Suppressor macrophage treated with lipopolysaccharide for 1 hour (primary cell): ENCODE results near the gene NMRK2.
"Not testable (repeated sequence)": the region's sequence is repeated elsewhere in the genome, so short reads cannot be mapped to it uniquely, and the experiment has no call there.

Source experiments
- DNase-seq, 3 donors: peaks; one replicate each; pipeline ENCODE4 v3.0.0-alpha.2; 2020 to 2022

The NMRK2 gene, protein sequence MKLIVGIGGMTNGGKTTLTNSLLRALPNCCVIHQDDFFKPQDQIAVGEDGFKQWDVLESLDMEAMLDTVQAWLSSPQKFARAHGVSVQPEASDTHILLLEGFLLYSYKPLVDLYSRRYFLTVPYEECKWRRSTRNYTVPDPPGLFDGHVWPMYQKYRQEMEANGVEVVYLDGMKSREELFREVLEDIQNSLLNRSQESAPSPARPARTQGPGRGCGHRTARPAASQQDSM

DNA sequence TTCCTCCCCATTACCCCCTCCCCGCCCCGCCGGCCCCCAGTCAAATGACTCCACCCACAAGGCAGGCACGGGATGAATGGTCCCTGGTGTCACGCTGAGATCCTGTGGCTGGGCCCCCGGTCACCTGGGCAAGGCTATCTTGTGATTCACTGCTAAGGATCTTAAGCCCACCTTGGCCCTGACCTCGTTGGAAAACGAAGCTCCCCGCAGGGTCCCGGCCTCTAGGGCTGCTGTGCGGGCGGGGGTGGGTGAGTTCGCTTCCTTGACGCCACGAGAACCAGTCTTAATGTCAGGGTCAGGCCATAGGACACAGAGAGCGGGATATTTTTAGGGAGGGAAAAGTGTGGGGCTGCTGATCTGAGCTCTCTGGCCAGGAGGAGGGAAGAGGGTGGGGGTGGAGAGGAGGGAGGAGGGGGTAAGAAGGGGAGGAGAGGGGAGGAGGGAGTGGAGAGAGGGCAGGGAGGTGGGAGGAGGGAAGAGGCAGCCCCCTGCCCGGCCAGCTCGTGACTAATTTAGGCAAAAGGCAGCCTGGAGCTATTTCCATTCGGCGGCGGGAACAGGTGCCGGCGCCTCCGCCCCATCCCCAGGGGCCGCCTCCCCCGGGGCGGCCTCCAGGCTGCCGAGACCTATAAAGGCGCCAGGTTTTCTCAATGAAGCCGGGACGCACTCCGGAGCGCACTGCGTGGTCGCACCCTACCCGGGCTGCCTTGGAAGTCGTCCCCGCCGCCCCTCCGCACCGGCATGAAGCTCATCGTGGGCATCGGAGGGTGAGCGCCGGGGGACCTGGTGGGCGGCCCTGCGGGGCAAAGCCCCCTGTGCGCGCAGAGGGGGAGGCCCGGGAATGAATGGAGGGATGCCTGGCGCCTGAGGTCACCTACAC lies at the start of gene NMRK2:
Gene NMRK2 (plus strand): TSS at position 139 of the 880 bp plus-strand sequence. CDS start 603 bp downstream, at position 742.
- DNase-seq, result peak in 2 of 3 donors; percentile 6 to 20

DNA sequence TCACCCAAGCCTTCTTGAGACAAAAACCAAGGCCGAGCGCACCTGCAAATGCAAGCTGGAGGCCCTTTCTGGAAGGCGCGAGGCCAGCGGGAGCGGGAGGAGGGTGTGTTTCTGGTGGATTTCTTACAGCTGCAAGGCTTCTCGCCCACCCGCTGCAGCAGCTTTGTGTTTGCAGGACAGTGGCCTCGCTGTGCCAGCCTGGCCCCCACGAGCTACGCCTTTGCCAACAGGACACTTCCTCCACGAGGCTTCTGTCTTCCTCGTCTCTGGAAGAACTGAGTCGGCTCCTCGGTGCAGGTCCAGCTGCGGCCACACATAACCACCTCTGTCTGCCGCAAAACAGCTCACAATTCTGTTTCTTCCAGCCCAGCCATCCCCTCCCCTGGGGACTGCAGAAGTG lies 42.3 kb upstream of the NMRK2 start:
- no peak for DNase-seq

DNA sequence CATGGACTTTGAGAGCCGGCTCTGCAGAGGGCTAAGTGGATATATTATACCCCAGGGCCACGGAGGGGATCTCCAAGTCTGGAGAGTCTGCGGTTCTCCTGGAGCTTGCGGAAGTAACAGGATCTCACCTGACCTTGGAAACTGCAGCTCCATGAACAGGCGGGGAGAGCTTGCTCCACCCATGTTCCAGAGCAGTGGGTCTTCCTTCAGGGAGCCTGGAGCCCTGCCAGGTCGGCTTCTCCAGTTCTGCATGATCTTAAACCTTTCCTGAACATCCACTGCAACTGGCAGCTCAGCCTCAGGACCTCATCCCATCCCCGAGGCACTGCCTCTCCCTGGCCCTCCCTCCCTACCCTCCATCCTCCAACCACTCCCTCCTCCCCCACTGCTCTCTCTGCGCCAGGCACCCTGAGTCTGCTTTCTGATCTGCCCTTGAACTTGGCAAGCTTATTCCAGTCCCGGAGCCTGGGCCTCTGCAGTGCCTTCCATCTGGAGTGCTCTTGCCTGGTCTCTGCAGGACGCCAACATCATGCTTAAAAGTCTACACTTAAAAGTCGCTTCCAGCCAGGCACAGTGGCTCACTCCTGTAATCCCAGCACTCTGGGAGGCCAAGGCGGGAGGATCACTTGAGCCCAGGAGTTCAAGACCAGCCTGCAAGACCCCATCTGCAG lies 39.2 kb upstream of the NMRK2 start:
- DNase-seq, result no peak

DNA sequence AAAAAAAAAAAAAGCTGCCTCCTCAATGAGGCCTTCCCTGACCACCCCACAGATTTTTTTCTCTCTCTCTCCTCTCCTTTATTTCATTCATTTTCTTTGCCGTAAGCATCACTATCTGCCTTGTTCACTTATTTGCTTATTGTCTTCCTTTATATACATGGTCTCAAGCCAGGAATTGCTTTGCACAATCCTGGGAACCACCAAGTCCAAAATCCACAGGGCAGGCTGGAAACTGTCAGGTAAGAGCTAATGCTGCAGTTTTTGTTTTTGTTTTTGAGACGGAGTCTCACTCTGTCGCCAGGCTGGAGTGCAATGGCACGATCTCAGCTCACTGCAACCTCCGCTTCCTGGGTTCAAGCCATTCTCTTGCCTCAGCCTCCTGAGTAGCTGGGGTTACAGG lies 37.9 kb upstream of the NMRK2 start:
- DNase-seq, result not testable (repeated sequence)

DNA sequence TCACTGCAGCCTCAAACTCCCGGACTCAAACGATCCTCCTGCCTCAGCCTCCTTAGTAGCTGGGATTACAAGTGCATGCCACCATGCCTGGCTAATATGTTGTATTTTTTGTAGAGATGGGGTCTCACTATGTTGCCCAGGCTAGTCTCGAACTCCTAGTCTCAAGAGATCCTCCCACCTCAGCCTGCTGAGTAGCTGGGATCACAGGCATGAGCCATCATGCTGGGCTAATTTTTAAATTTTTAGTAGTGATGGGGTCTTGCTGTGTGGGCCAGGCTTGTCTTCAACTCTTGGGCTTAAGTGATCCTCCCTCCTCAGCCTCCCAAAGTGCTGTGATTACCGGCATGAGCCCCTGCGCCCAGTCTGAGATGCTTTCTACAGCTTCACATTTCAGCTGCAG lies 37.1 kb upstream of the NMRK2 start:
- DNase-seq, result no peak

DNA sequence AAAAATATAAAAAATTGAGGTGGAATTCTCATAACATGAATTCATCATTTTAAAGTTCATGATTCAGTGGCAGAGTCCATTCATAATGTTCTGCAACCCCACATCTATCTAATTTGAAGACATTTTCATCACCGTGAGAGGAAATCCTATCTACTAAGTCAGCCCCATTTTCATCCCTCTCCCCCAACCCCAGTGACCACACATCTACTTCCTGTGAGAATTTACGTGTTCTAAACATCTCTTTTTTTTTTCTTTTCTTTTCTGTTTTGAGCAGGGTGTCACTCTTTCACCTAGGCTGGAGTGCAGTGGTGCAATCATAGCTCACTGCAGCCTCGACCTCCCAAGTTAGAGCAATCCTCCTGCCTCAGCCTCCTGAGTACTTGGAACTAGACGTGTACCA lies 34.9 kb upstream of the NMRK2 start:
- no peak for DNase-seq

DNA sequence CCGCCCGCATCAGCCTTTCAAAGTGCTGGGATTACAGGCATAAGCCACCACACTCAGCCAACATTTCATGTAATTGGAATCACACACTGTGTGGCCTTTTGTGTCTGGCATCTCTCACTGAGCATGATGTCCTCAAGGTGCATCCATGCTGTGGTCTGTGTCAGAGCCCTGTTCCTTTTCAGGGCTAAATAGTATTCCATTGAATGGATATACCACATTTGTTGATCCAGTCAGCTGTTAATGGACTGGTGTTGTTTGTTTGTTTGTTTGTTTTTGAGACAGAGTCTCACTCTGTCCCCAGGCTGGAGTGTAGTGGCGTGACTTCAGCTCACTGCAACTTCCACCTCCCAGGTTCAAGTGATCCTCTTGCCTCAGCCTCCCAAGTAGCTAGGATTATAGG lies 34.4 kb upstream of the NMRK2 start:
- no peak for DNase-seq

DNA sequence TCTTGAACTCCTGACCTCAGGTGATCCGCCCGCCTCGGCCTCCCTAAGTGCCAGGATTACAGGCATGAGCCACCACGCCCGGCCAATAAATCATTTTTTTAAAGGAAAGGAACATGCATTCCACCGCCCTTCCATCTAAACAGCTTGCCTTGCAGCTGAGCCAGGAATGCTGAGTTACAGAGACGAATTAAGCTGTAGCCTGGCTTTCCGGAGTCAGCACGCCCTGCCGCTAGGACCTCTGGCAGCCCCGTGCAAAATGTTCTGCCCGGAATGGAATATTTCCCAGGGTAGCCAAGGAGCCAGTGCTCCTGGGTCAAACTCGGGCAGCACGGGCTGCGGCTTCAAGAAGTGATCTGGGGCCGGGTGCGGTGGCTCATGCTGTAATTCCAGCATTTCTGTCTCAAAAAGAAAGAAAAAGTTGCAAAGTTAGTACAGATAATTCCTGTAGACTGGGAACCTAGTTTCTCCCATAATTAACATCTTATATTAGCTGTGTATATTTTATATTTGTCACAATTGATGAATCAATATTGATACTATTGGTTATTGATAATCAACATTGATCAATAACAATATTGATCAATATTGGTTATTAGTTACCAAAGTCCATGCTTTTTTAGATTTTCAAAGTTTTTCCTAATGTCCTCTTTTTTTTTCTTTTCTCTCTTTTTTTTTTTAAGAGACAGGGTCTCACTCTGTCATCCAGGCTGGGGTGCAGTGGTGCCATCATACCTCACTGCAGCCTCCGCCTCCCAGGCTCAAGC lies 33.2 kb upstream of the NMRK2 start:
- DNase-seq, result no peak

DNA sequence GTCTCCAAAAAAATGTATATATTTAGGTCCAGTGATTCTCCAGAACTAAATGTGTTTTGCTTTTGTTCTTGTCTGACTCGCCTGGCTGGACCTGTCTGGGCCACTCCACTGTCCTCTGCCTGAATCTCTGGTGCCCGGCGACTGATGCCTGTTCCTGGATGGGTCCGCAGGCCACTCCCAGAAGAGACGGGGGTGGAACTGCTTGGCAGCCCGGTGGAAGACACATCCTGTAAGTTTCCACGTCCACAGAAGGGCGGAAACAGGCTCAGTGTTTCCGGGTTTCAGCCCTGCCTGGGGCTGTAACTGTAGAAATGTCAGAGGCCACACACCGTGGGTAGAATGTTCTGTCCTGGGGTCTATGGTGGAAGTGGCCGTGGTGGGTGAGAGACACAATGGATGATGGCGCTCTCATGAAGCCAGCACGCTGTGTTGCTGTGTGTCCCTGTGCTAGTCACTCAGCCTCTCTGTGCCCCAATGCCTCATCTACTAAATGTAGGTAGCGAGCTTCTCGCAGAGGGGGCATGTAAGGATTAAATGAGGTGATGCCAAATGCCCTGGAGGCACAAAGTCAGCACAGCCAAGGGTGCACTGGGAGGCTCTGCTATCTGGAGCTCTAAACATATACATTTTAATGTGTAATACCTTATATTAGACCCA lies 30.4 kb upstream of the NMRK2 start:
- no peak for DNase-seq

DNA sequence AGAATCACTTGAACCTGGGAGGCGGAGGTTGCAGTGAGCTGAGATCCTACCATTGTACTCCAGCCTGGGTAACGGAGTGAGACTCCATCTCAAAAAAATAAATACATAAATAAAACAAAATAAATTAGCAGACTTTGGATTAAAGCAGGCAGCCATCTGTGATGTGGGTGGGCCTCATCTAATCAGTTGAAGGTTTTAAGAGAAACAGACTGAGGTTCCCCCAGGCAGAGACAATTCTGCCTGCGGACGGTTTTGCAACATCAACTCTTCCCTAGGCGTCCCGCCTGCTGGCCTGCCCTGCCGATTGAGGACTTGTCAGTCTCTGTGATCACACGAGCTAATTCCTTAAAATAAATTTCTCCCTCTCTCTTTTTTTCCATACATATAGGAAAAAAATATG lies 28.6 kb upstream of the NMRK2 start:
- DNase-seq, result no peak

DNA sequence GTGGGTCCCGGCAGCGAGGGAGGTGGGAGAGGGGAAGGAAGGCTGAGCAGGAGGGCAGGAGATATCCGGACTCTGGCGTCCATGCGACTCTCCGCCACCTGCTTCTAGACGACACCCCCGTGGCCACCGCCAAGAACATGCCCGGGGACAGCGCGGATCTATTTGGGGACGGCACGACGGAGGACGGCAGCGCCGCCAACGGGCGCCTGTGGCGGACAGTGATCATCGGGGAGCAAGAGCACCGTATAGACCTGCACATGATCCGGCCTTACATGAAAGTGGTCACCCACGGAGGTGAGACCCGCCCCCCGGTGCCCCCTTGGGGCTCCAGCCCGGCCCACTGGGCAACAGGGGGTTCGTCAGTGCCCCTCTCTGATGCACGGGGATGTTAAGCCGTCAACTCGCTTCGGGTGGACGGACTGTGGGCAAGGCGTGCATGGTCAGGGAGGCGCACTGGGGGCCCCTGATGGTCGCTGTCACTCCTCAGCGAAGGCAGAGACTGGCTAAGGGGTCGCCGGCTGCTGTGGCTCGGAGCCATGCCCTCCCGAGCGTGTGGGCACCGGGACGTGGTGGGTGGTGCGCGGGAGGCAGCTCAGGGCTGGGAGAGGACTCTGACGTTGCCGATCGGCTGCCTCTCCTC lies 25.1 kb upstream of the NMRK2 start:
- DNase-seq, result no peak

DNA sequence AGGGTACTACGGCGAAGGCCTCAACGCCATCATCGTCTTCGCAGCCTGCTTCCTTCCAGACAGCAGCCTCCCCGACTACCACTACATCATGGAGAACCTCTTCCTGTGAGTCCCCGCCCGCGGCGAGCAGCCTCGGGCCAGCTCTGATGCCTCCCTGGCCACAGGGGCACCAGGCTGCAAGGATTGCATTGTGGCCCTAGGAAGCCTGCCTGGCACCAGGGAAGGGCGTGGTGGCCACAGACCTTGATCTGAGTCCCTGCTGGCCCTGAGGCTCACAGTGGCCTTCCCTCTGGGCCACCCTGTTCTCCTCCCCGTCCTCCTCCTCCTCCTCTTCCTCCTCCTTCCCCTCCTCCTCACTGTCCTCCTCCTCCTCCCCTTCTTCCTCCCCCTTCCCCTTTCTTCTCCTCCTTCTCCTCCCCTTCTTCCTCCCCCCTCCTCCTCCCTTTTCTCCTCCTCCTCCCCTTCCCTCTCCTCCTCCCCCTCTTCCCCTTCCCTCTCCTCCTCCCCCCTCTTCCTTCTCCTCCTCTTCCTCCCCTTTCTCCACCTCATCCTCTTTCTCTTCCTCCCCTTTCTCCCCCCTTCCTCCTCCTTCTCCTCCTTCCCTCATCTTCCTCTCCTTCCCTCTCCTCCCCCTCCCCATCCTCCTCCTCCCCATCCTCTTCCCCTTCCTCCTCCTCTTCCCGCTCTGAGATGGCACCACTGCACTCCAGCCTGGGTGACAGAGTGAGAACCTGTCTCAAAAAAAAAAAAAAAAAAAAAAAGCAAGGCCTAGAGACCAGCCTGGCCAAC lies 24.4 kb upstream of the NMRK2 start:
- DNase-seq, result no peak

DNA sequence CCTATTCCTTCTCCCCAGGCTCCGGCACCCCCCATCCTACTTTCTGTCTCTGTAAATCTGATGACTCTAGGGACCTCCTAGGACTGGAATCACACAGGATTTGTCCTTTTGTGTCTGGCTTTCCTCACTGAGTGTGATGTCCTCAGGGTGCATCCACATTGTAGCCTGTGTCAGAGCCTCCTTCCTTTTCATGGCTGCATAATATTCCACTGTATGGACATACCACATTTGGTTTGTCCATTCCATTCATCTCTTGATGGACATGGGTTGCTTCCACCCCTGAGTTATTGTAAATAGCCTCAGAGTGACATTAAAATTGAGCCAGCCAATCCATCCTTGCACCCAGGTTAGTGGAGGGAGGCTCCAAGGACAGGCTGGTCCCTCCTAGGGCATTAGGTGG lies 22.8 kb upstream of the NMRK2 start:
- DNase-seq, result no peak

DNA sequence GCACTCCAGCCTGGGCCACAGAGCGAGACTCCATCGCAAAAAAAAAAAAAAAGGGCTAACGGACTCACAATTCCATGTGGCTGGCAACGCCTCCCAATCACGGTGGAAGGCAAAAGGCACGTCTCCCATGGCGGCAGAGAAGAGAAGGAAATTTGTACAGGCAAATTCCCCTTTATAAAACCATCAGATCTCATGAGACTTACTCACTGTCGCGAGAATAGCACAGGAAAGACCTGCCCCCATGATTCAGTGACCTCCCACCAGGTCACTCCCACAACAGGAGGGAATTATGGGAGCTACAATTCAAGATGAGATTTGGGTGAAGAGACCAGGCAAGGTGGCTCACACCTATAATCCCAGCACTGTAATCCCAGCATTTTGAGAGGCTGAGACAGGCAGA lies 18.7 kb upstream of the NMRK2 start:
- DNase-seq, result peak in 2 of 3 donors; percentile 6 to 10

DNA sequence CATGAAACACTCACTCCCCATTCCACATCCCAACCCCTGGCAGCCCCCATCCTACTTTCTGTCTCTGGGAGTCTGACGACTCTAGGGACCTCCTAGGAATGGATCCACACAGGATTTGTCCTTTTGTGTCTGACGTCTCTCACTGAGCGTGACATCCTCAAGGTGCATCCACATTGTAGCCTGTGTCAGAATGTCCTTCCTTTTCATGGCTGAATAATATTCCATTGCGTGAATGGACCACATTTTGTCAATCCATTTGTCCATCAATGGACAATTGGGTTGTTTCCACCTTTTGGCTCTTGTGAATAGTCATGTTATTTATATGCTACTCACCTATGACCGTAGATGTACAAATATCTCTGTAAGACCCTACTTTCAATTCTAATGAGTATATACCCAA lies 16.8 kb upstream of the NMRK2 start:
- DNase-seq, result no peak

DNA sequence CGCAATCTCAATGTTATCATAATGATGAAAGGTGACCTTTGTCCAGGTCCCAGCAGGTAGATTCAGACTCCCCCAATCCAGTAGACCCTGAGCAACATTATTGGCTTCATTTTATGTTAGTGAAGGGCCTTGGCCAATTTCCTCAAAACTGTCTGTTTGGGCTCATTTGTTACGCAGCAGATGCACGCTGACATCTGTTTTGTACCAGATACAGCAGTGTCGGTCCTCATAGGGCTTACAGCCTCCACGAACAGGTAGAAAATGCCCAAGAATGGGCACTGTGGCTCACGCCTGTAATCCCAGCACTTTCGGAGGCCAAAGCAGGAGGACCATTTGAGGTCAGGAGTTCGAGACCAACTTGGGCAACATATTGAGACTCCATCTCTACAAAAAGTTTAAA lies 13.1 kb upstream of the NMRK2 start:
- no peak for DNase-seq

DNA sequence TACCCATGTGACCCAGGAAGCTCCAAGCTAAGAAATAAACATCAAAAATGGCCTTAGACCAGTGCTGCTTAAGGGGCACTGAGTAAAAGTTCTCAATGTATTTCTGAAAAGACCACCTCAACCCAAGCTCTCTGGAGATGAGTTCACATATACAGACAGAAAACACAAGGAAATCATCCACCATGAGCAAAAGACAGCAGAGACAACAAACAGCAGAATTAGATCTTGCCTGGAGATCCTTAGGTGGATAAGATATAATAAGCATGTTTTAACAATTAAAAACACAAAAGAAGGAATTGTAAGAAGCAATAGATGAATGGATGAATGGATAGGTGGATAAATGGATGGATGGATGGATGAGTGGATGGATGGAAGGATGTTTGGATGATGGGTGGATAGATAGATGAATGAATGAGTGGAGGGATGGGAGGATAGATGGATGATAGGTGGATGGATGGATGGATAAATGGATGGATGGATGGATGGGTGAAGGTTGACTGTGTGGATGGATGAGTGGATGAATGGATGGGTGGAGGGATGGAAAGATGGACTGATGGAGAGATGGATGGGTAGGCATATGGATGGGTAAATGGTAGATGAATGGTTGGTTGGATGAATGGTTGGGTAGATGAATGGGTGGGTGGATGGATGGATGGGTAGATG lies 9.6 kb upstream of the NMRK2 start:
- no peak for DNase-seq

DNA sequence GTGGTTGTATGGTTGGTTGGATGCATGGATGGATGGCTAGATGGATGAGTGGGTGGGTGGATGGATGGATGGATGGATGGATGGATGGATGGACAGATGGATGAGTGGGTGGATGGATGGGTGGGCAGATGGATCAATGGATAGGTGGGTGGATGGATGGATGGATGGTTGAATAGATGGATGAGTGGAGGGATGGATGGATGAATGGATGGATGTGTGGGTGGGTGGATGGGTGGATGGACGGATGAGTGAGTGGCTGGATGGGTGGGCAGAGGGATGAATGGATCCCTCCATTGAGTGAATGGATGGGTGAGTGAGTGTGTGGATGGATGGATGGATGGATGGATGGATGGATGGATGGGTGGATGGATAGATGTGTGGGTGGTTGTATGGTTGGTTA lies 9.0 kb upstream of the NMRK2 start:
- DNase-seq, result no peak

DNA sequence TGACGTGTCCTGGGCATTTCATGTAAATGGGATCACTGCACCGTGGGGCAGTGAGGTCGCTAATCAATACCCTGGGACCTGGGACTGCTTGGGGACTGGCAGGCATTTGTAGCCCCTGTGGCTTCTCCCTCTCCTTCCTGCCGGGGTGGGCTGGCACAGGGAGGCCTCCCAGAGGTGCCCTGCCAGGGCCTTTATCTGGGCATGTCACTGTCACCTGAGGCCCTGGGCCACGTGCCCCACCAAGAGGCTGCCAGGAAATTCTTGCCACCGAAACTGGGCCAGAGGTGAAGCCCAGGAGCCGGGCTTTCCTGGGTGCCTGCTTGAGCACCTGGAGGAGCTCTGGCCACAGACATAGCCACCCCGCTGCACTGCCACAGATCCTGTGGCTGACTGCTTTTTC lies 1.8 kb upstream of the NMRK2 start:
- no peak for DNase-seq
